Measurements from ENCODE around the gene MGAT5. TPM values are rescaled to one million over a fixed set of nuclear protein-coding genes. Genes with fewer than 3 reads are reported as not detected.

The MGAT5 gene
- total RNA-seq, 1 donor from 2014 or later: 32.5 TPM

DNA sequence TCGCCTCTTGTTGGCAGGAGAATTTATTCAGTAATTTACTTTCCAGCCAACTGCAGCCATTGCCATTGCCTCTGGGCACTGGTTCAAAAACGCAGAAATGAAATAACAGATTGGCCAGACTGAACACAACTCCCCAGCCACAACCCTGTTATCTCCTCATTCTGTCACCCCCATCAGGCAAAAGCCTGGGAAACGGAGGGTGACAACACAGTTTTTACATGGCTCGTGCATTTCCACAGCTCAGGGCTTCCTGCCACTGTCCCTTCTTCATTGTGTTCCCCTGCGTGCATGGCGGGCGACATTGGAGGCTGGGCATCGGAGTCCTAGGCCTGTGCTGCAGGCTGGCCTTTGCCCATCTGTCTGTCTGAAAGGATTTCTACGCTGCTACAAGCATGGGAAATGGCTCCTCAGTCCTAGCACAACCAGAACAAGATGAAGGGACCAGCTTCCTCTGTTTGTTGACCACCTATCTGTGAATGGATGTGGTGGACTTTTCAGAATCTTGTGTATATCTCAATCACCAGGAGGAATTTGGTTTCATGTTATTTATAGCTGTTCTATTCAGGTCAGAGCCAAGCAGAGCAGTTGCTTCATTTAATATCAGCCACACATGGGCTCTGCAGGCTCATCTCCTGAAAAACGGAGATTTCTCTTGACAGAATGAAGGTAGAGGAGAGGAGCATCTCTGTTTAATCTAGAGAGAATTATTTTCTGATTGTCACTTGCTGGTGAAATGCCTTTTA is 107.0 kb downstream of the MGAT5 start:
- TF ChIP-seq, protein P1, sequence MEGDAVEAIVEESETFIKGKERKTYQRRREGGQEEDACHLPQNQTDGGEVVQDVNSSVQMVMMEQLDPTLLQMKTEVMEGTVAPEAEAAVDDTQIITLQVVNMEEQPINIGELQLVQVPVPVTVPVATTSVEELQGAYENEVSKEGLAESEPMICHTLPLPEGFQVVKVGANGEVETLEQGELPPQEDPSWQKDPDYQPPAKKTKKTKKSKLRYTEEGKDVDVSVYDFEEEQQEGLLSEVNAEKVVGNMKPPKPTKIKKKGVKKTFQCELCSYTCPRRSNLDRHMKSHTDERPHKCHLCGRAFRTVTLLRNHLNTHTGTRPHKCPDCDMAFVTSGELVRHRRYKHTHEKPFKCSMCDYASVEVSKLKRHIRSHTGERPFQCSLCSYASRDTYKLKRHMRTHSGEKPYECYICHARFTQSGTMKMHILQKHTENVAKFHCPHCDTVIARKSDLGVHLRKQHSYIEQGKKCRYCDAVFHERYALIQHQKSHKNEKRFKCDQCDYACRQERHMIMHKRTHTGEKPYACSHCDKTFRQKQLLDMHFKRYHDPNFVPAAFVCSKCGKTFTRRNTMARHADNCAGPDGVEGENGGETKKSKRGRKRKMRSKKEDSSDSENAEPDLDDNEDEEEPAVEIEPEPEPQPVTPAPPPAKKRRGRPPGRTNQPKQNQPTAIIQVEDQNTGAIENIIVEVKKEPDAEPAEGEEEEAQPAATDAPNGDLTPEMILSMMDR (IDR thresholded peaks at IDR 0.05; ENCODE audit: insufficient read depth, low read length, poor library complexity, severe bottlenecking): no peak
- Histone ChIP-seq H3K36me3 (ENCODE audit: control insufficient read depth, insufficient read depth, low read length) (no peaks in the 10 kb centered on the region), H3K4me3 (ENCODE audit: low read depth, low read length) (no peak overlapping the region), H3K27me3 (ENCODE audit: control insufficient read depth, insufficient read depth, low read length) (no peaks in the 10 kb centered on the region)
- no peak for DNase-seq (ENCODE audit: low read depth)

DNA sequence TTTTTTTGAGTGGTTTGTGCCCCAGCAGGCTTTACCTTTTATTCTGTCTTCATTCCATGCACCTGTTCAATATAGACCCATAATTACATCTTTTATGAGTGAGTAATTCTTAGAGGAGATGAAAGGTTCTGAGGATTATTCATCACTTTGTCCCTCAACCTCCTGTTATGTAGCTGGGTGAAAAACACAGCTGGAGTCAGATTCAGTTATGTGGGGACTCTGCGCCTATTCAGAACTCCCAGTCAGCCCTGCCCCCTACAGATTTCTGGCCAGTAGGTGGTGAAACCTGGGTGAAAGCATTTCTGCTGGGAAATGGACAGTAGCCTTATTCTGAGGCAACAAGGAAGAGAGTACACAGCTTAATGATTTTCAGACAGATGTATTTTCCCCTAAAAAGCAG is 107.8 kb downstream of the MGAT5 start:
- no peaks in the 10 kb centered on the region for H3K36me3 ChIP-seq (ENCODE audit: control insufficient read depth, insufficient read depth, low read length)
- DNase-seq (ENCODE audit: low read depth): no peak
- H3K27me3 ChIP-seq (ENCODE audit: control insufficient read depth, insufficient read depth, low read length): no peaks in the 10 kb centered on the region
- TF ChIP-seq, protein P1 (IDR thresholded peaks at IDR 0.05; ENCODE audit: insufficient read depth, low read length, poor library complexity, severe bottlenecking): no peak
- no peak overlapping the region for H3K4me3 ChIP-seq (ENCODE audit: low read depth, low read length)

DNA sequence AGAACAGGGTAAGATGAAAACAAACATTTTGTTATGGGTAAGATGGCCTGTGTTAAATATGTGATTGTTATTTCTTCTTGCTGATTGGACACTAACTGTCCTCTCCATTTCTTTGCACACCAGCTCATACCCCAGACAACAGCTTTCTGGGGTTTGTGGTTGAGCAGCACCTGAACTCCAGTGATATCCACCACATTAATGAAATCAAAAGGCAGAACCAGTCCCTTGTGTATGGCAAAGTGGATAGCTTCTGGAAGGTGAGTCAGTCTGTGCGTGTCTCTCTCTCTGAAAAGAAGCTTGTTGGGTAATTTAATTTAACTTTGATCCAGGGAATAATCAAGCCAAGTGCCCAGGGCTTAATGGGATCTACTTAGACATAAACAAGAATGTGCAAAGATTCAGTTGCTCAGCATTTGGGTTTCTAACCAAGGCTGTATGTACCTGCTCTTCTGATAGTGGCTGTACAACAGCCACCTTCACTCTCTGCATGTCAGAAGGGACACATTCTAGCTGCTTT is 108.3 kb downstream of the MGAT5 start:
- no peak for DNase-seq (ENCODE audit: low read depth)
- TF ChIP-seq, protein P1 (IDR thresholded peaks at IDR 0.05; ENCODE audit: insufficient read depth, low read length, poor library complexity, severe bottlenecking): no peak
- H3K4me3 ChIP-seq (ENCODE audit: low read depth, low read length): no peak overlapping the region
- no peaks in the 10 kb centered on the region for H3K27me3 ChIP-seq (ENCODE audit: control insufficient read depth, insufficient read depth, low read length)
- H3K36me3 ChIP-seq (ENCODE audit: control insufficient read depth, insufficient read depth, low read length): no peaks in the 10 kb centered on the region

DNA sequence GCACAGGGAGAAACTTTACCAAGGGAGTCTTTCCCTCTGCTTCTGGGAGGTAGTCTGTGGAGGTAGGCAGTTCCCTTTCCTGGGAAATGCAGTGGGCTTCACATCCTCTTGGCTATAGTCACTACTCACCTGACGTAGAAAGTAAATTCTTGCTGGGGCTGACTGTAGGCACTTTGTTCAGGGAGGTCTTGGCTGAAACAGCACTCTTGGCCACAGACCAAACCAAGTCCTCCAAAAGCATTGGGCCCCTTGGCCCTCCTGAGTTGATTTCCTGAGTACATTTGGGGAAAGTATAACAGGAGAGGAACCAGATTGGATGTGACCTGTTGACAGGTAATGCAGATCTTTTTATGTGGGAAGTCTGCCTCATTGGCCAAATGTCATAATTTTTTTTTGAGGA is 108.9 kb downstream of the MGAT5 start:
- TF ChIP-seq, protein P1 (IDR thresholded peaks at IDR 0.05; ENCODE audit: insufficient read depth, low read length, poor library complexity, severe bottlenecking): no peak
- no peak for DNase-seq (ENCODE audit: low read depth)
- Histone ChIP-seq H3K4me3 (ENCODE audit: low read depth, low read length) (no peak overlapping the region), H3K27me3 (ENCODE audit: control insufficient read depth, insufficient read depth, low read length) (no peaks in the 10 kb centered on the region), H3K36me3 (ENCODE audit: control insufficient read depth, insufficient read depth, low read length) (no peaks in the 10 kb centered on the region)

DNA sequence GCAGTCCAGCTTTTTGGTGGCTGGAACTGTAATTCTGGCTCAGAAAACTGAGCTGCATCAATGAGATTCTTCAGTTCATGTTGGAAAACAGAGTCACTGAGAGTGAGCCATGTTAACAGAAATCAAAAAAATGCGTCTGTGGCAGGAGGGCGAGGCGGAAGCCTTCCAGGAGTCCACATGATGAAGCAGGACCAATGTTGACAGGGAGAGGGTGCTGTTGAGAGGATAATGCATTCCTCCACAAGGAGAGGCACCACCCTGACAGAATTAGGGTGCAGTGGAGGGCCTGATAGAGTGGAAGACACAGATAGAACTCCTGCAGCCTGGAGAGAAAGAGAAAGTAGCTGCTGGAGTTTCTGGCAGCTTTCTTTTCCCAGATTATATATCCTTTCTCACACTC is 111.5 kb downstream of the MGAT5 start:
- TF ChIP-seq, protein P1 (IDR thresholded peaks at IDR 0.05; ENCODE audit: insufficient read depth, low read length, poor library complexity, severe bottlenecking): no peak
- H3K27me3 ChIP-seq (ENCODE audit: control insufficient read depth, insufficient read depth, low read length): no peaks in the 10 kb centered on the region
- no peak for DNase-seq (ENCODE audit: low read depth)
- H3K36me3 ChIP-seq (ENCODE audit: control insufficient read depth, insufficient read depth, low read length): no peaks in the 10 kb centered on the region
- no peak overlapping the region for H3K4me3 ChIP-seq (ENCODE audit: low read depth, low read length)

DNA sequence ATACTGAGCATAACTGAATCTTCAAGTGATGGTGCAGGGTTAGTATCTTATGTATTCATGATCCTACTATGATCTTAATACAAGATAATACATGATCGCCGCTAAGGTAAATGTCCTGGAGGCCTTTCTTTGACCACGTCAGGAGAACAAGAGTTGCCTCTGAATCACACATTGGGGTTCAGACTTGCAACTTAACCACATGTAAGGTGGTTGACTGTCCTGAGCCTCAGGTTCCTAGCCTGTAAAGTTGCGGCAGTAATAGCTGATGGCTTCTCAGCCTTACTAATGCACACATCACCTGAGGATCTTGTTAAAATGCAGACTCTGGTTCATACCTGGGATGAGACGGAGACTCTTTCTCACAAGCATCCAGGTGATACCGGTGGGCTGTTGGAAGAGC is 112.5 kb downstream of the MGAT5 start:
- no peaks in the 10 kb centered on the region for H3K36me3 ChIP-seq (ENCODE audit: control insufficient read depth, insufficient read depth, low read length)
- H3K4me3 ChIP-seq (ENCODE audit: low read depth, low read length): no peak overlapping the region
- no peaks in the 10 kb centered on the region for H3K27me3 ChIP-seq (ENCODE audit: control insufficient read depth, insufficient read depth, low read length)
- TF ChIP-seq, protein P1 (IDR thresholded peaks at IDR 0.05; ENCODE audit: insufficient read depth, low read length, poor library complexity, severe bottlenecking): no peak
- no peak for DNase-seq (ENCODE audit: low read depth)

Measured in kidney epithelial cell (primary cell).